Hair follicle dermal papilla cell (primary cell): ENCODE measurements around the gene G6PD. TPM values are rescaled to one million over a fixed set of nuclear protein-coding genes. Genes with fewer than 3 reads are reported as not detected.

Experiments used
- small RNA-seq: library from RNA; depleted of rRNA; stranded (forward); fragments of <200 nt; gene quantifications from one replicate; pipeline ENCODE3, GENCODE V24; 2012
- total RNA-seq: library from RNA; depleted of rRNA; stranded (reverse); fragments of >200 nt; gene quantifications from 2 replicates; pipeline ENCODE4 v1.2.3, GENCODE V29; 2012

G6PD gene
- 98.6 and 101 TPM in 2 replicates for total RNA-seq

DNA sequence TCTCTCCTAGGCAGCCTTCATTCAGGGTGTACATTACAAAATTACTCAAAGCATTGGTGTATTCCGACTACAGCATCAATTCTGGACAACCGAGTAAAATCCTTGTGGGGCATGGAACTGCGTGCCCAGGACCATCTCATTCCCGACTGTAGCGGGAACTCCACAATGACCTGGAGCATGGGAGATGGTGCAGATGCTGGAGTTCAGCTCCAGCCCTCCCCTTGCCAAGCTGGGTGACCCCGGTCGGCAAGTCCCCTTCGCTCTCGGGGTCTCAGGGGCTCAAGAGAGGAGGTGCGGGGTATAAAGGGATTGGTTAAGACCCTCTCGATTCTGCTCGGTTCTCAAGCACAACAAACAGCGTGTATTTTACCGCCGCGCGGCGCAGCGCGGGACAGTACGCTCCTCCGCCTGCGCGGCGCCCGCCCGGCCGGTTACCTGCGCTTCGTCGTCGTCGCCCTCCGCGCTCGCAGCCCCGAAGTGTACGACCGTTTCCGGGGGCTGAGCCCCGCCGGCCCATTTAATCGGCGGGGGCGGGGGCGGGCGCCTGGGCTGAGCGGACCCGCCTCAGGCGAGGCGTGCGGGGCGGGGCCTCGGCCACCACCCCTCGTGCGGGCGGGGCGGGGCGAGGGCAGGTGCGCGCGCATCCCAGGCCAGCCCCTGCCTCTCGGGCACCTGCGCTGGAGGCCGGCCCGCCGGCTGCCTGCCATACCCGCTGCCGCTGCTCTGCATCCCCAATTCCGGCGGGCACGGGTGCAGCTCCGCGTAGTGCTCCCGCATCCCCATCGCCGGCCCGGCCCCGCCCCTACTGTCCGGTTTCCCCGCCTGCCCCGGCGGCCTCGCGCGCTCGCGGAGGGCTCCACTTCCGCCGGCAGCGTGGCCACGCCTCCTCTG, at the start of gene G6PD:
TSS of gene G6PD (minus strand) at position 493 of the 891 bp plus-strand sequence. CDS start 691 bp downstream, outside the sequence.

DNA sequence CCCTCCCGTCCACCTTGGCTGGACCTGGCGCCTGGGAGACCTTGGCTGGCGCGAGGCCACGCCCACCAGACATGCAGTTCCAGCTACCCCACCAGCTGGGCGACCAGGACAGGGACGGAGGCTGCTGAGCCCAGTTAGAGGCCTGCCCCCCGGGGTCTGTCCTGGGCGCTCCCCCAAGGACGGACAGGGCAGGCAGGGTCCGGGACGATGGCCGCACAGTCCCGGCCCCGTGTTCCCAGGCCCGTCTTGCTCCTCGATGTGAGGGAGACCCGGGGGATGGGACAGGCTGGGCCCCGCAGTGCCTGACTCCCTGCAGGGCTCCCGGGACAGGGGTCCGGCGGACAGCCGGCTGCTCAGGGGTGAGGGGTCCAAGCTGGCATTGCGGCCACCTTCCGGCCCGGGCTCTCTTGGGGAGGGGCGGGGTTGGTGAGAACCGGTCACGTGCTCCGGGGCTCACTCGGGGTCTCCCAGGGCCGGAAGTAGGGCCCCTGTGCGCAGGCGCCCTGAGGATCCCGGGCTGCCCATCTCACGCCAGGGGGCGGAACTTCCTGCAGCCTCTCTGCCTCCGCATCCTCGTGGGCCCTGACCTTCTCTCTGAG, 38.0 kb upstream of the G6PD start, which contains the start of gene CTAG1A:
TSS of gene CTAG1A (plus strand) at position 549 of the 599 bp plus-strand sequence. CDS start 74 bp downstream, outside the sequence.

DNA sequence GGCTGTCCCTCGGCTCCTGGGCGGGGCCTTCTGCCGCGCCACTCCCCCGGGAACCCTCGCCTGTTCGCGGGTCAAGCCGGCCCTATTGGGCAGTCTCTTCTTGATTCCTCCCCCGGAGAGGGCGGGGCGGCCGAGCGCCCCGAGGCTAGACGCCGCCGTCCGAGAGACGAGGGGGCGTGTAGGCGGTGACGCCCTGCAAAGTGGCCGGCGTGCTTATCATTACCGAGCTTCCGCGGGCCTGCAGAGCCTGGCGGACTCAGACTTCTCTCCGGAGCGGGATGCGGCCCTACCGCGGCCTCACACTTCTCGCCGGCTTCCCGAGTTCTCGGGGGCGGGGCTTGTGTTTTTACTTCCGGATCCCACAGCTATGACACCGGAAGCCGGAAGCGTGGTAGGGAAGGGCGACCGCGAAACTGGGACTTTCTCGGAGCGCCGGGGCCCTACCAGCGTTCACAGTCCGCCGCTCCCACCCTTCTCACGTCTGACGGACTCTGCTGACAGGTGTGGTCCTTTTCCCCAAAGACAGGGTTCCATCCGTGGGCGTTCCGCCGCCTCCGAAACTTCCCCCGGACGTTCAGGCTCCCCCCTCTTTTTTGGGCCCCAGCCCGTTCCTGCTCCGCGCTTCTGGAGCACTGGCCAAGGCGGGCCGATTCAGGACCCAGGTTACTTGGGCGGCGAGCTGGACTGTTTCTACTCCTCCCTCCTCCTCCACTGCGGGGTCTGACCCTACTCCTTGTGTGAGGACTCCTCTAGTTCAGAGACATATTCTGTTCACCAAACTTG, 790 bp upstream of the G6PD start, which contains the start of gene IKBKG:
TSS of gene IKBKG (plus strand) at position 376 of the 783 bp plus-strand sequence. CDS start 4,383 bp downstream, outside the sequence.

DNA sequence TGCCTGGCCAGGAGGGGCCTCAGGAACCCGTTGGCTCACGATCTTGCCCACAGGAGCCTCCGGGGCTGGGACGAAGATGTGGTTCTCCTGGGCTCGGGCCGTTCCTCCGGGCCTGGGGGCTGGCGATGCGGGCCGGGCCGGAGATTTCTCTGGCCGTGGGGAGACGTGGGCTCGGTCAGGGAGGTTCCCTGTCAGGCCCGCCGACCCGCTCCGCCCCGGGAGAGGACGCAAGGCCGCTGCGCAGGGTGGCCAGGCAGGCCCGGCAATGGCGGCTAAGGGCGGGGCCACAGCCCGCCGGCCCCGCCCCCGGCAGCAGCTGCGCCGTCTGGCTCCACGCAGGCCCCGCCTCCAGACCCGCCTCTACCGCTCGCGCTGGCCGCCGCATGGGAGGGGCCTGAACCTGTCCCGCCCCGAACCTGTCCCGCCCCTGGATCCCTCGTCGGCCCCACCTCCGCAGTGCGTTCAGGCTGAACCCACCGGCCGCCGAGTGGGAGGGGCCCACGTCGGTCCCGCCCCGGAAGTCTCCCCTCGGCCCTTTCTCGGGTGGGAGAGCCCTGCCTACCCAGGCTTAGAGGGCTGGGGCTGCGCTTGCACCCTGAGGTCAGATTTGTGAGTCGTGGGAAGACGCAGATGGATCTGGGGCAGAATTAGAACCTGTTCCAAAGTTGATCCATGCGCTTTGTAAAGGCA, 30.5 kb downstream of the G6PD start, which contains the start of gene FAM3A:
TSS of gene FAM3A (minus strand) at position 267 of the 690 bp plus-strand sequence. CDS start 460 bp downstream, outside the sequence.

DNA sequence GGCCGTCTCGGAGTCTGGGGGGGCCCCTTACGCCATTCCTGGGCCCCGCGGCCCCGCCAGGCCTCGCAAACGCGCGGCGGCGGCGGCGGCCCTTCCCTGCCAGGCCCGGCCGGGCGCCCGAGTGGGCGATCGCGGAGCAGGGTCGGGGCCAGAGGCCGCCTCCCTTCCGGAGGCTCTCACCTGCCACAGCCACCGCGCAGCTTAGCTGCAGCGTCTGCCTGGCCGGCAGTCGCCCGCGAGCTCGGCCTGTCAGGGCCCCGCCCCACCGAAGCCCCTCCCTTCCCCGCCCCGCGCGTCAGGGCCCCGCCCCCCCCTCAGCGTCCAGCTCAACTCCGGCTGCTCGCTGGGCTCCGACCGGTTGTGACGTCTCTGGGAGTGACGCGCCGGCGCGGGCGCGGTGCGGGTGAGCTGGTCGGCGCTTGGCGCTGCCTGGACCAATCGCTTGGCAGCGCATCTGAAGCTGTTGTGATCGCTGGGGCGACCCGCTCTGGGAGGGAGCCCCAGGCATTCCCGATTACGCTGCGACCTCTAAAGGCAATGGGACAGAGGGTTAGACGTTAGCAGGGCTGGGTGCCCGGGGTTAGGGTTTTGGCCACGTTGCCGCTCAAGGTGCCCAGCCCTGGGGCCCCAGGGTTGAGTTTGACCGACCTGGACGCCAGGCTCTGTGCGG, 56.1 kb downstream of the G6PD start, which contains the start of gene SLC10A3:
TSS of gene SLC10A3 (minus strand) at position 216 of the 670 bp plus-strand sequence. CDS start 1,689 bp downstream, outside the sequence.

DNA sequence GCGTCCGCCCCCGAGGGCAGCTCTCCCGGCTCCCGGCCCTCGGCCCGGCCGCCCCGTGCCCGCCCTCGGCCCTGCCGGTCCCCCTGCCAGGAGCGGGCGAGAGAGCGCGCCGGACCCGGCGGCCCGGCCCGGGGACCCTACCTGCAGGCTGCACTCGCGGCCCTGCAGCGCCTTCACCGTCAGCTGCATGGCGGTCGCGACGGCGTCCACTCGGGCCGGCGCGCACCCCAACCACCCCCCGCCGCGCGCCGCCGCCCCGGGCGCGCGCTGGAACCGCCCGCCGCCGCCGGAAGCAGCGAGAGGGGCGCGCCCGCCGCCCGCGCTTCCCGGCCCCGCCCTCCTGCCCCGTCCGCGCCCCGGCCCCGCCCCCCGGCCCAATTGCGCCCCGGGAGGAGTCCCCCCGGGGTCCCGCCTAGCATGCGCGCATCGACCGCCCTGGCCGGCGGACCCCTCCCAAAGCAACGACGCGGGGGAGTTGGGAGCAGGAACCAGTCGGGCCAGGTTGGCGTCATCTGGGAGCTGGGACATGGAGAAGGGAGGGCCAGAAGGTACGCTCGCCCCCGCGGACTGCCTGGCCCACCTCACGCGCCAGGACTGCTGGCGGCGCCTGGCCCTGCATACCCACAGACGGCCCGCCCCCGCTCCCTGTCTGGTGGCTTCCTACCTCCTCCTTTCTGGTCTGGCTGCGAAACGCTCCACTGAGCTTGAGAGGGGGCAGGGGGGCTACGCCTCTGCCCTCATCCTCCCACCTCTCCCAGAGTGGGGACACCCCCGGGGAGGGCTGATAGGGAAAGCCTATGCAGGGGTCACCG, 60.0 kb downstream of the G6PD start, which contains the start of gene UBL4A:
TSS of gene UBL4A (minus strand) at position 220 of the 812 bp plus-strand sequence. CDS start at position 189, 31 bp downstream.

Small RNA genes within 50 kb of the gene (small RNA-seq; reads per million reads assigned to genes)
- not detected for gene RN7SL697P

Other genes starting within 250 kb of the G6PD start
- 4,119 and 4,322 TPM in 2 replicates for gene FLNA, start 172.2 kb downstream of the G6PD start, total RNA-seq
- 29.2 and 39.7 TPM in 2 replicates for gene EMD, start 167.6 kb downstream of the G6PD start, total RNA-seq
- 1,504 and 2,235 TPM in 2 replicates for gene RPL10, start 148.5 kb downstream of the G6PD start, total RNA-seq
- gene DNASE1L1, start 137.6 kb downstream of the G6PD start, total RNA-seq: 54.7 and 73.2 TPM in 2 replicates
- 19.9 and 22.6 TPM in 2 replicates for gene TAFAZZIN, start 135.3 kb downstream of the G6PD start, total RNA-seq
- gene ATP6AP1, start 118.2 kb downstream of the G6PD start, total RNA-seq: 52.0 and 53.1 TPM in 2 replicates
- 117 and 119 TPM in 2 replicates for gene GDI1, start 109.7 kb downstream of the G6PD start, total RNA-seq
- gene FAM50A, start 102.7 kb downstream of the G6PD start, total RNA-seq: 37.2 and 47.6 TPM in 2 replicates
- gene PLXNA3, start 88.6 kb downstream of the G6PD start, total RNA-seq: 23.8 and 35.0 TPM in 2 replicates
- 13.3 and 19.4 TPM in 2 replicates for gene LAGE3, start 67.6 kb downstream of the G6PD start, total RNA-seq
- 39.1 and 43.0 TPM in 2 replicates for gene UBL4A, start 60.2 kb downstream of the G6PD start, total RNA-seq
- gene SLC10A3, start 56.2 kb downstream of the G6PD start, total RNA-seq: 31.8 and 35.3 TPM in 2 replicates
- 25.4 and 28.1 TPM in 2 replicates for gene FAM3A, start 30.6 kb downstream of the G6PD start, total RNA-seq
- 12.7 and 15.2 TPM in 2 replicates for gene IKBKG, start 774 bp upstream of the G6PD start, total RNA-seq
- not detected in 2 replicates for gene CTAG1A, start 38.3 kb upstream of the G6PD start, total RNA-seq
- gene CTAG1B, start 72.4 kb upstream of the G6PD start, total RNA-seq: not detected in 2 replicates
- gene CTAG2, start 106.7 kb upstream of the G6PD start, total RNA-seq: 1.5 TPM in 1 of 2 replicates, not detected in the other
- gene GAB3, start 204.2 kb upstream of the G6PD start, total RNA-seq: 0.12 and 0.65 TPM in 2 replicates
- 23.6 and 27.7 TPM in 2 replicates for gene DKC1, start 216.0 kb upstream of the G6PD start, total RNA-seq